H9 (cell line): ENCODE data around the gene GRID2. TPM values are rescaled to one million over a fixed set of nuclear protein-coding genes. Genes with fewer than 3 reads are reported as not detected.

ENCODE experiments used
- DNase-seq: peaks from one replicate; pipeline ENCODE4 v3.0.0-alpha.2; 2017
- H2AFZ ChIP-seq: one replicate; pipeline ENCODE4 v1.6.1; 2013; ENCODE audit warnings: mild to moderate bottlenecking, low read length, control low read depth, moderate library complexity
- H2AK5ac ChIP-seq: 2 replicates; pipeline ENCODE4 v1.6.1; 2013; ENCODE audit warnings: low read length, control low read depth, mixed read lengths; ENCODE audit not compliant: insufficient read length
- H2BK120ac ChIP-seq: one replicate; pipeline ENCODE4 v1.6.1; 2013; ENCODE audit warnings: low read depth, mild to moderate bottlenecking, low read length, control low read depth, inconsistent platforms; ENCODE audit not compliant: poor library complexity, severe bottlenecking
- H2BK12ac ChIP-seq: 2 replicates; pipeline ENCODE4 v1.6.1; 2013; ENCODE audit warnings: low read length, control low read depth, mixed read lengths, low read depth; ENCODE audit not compliant: insufficient read length
- H2BK15ac ChIP-seq: 2 replicates; pipeline ENCODE4 v1.6.1; 2013; ENCODE audit warnings: low read depth, low read length, control low read depth
- H2BK20ac ChIP-seq: one replicate; pipeline ENCODE4 v1.6.1; 2013; ENCODE audit warnings: low read depth, mild to moderate bottlenecking, low read length, control low read depth, inconsistent platforms; ENCODE audit not compliant: poor library complexity, severe bottlenecking
- H2BK5ac ChIP-seq: 2 replicates; pipeline ENCODE4 v1.6.1; 2013; ENCODE audit warnings: low read length, control low read depth, mixed read lengths; ENCODE audit not compliant: insufficient read length
- H3K14ac ChIP-seq: 2 replicates; pipeline ENCODE4 v1.6.1; 2013; ENCODE audit warnings: low read length, control low read depth; ENCODE audit not compliant: insufficient read depth
- H3K18ac ChIP-seq: 2 replicates; pipeline ENCODE4 v1.6.1; 2013; ENCODE audit warnings: low read depth, mild to moderate bottlenecking, mixed read lengths, low read length, control low read depth; ENCODE audit not compliant: insufficient read length
- H3K23ac ChIP-seq: 2 replicates; pipeline ENCODE4 v1.6.1; 2013; ENCODE audit warnings: low read length, control low read depth, mixed read lengths, low read depth; ENCODE audit not compliant: insufficient read length
- H3K23me2 ChIP-seq: 2 replicates; pipeline ENCODE4 v1.6.1; 2013; ENCODE audit warnings: low read depth, mild to moderate bottlenecking, mixed read lengths, low read length, control low read depth; ENCODE audit not compliant: insufficient read length, poor library complexity, severe bottlenecking
- H3K27ac ChIP-seq: 2 replicates; pipeline ENCODE4 v1.5.1; 2013; ENCODE audit warnings: low read length, control low read depth, mixed read lengths, low read depth; ENCODE audit not compliant: insufficient read length
- H3K27me3 ChIP-seq: 2 replicates; pipeline ENCODE4 v1.6.1; 2013; ENCODE audit warnings: low read length, control low read depth, inconsistent platforms; ENCODE audit not compliant: insufficient read depth
- H3K4ac ChIP-seq: 2 replicates; pipeline ENCODE4 v1.6.1; 2013; ENCODE audit warnings: low read depth, mild to moderate bottlenecking, control low read depth, inconsistent platforms, low read length, moderate library complexity
- H3K4me1 ChIP-seq: 2 replicates; pipeline ENCODE4 v1.6.1; 2013; ENCODE audit warnings: low read length, control low read depth, inconsistent platforms; ENCODE audit not compliant: insufficient read depth
- H3K4me2 ChIP-seq: 2 replicates; pipeline ENCODE4 v1.6.1; 2013; ENCODE audit warnings: low read length, control low read depth, mixed read lengths; ENCODE audit not compliant: insufficient read length, insufficient read depth
- H3K56ac ChIP-seq: 2 replicates; pipeline ENCODE4 v1.6.1; 2013; ENCODE audit warnings: low read depth, mild to moderate bottlenecking, mixed read lengths, low read length, control low read depth; ENCODE audit not compliant: insufficient read length
- H3K79me1 ChIP-seq: 2 replicates; pipeline ENCODE4 v1.6.1; 2013; ENCODE audit warnings: low read depth, mild to moderate bottlenecking, moderate library complexity, low read length, control low read depth, inconsistent platforms; ENCODE audit not compliant: insufficient read depth, poor library complexity, severe bottlenecking
- H3K79me2 ChIP-seq: 2 replicates; pipeline ENCODE4 v1.6.1; 2013; ENCODE audit warnings: low read length, control low read depth, inconsistent platforms; ENCODE audit not compliant: insufficient read depth
- H3K9ac ChIP-seq: 2 replicates; pipeline ENCODE4 v1.6.1; 2013; ENCODE audit warnings: low read length, control low read depth, mixed read lengths; ENCODE audit not compliant: insufficient read length; ENCODE audit errors: extremely low read depth
- H3K9me3 ChIP-seq: one replicate; pipeline ENCODE4 v1.6.1; 2013; ENCODE audit warnings: low read depth, low read length, inconsistent platforms; ENCODE audit not compliant: control insufficient read depth
- H3T11ph ChIP-seq: one replicate; pipeline ENCODE4 v1.6.1; 2013; ENCODE audit warnings: mild to moderate bottlenecking, low read length, control low read depth, inconsistent platforms
- H4K20me1 ChIP-seq: one replicate; pipeline ENCODE4 v1.6.1; 2013; ENCODE audit not compliant: control insufficient read depth, insufficient read length, insufficient read depth
- H4K5ac ChIP-seq: 2 replicates; pipeline ENCODE4 v1.6.1; 2013; ENCODE audit warnings: low read depth, mild to moderate bottlenecking, mixed read lengths, low read length, control low read depth; ENCODE audit not compliant: insufficient read length
- H4K8ac ChIP-seq: replicated peaks from 2 replicates; pipeline ENCODE4 v1.6.1; 2013; ENCODE audit warnings: low read length, control low read depth, mixed read lengths, low read depth; ENCODE audit not compliant: insufficient read length
- H4K91ac ChIP-seq: 2 replicates; pipeline ENCODE4 v1.6.1; 2013; ENCODE audit warnings: low read depth, mild to moderate bottlenecking, moderate library complexity, mixed read lengths, low read length, control low read depth; ENCODE audit not compliant: insufficient read length
- H3K27ac Mint-ChIP-seq, 3 experiments: 2 replicates in 2 of 3; 3 replicates in 1 of 3; pipeline ENCODE4 v1.8.0; 2020 to 2021; ENCODE audit warnings: mixed read lengths in 3 of 3, mild to moderate bottlenecking in 1 of 3, moderate library complexity in 1 of 3
- H3K27me3 Mint-ChIP-seq: 2 replicates; pipeline ENCODE4 v1.8.0; 2021; ENCODE audit warnings: low read depth, mild to moderate bottlenecking, moderate library complexity, mixed read lengths
- H3K36me3 Mint-ChIP-seq, 3 experiments: 2 replicates in 2 of 3; 3 replicates in 1 of 3; pipeline ENCODE4 v1.8.0; 2020 to 2021; ENCODE audit warnings: low read depth in 3 of 3, mixed read lengths in 3 of 3; ENCODE audit not compliant: insufficient read depth in 1 of 3
- H3K4me1 Mint-ChIP-seq, 2 experiments: 2 replicates each; pipeline ENCODE4 v1.8.0; 2020; ENCODE audit warnings: mixed read lengths in 2 of 2
- H3K4me3 Mint-ChIP-seq, 2 experiments: 2 replicates in 1 of 2; 3 replicates in 1 of 2; pipeline ENCODE4 v1.8.0; 2020 to 2021; ENCODE audit warnings: mild to moderate bottlenecking in 2 of 2, mixed read lengths in 2 of 2, moderate library complexity in 1 of 2
- H3K9me3 Mint-ChIP-seq, 2 experiments: 2 replicates in 1 of 2; 3 replicates in 1 of 2; pipeline ENCODE4 v1.8.0; 2020; ENCODE audit warnings: mild to moderate bottlenecking in 2 of 2, mixed read lengths in 2 of 2, moderate library complexity in 1 of 2
- CTCF ChIP-seq: fragments of 200-600 bp; sonication (generic); conservative IDR thresholded peaks from 3 replicates; pipeline ENCODE4 v1.8.0; 2021; ENCODE audit warnings: antibody characterized with exemption, mild to moderate bottlenecking
- WGBS: extraction: QIAGEN DNeasy Blood & Tissue Kit; methylation state at CpG from one replicate; pipeline ENCODE4 v1.1.7; 2013; ENCODE audit warnings: missing lambda C conversion rate, low lambda C conversion rate, mixed read lengths; ENCODE audit not compliant: insufficient read length; ENCODE audit errors: extremely low coverage; 5-methylcytosine and 5-hydroxymethylcytosine counted together
- total RNA-seq: library from RNA; stranded (reverse); gene quantifications from 2 replicates; pipeline ENCODE4 v1.2.1, GENCODE V29; 2021

Gene GRID2
- total RNA-seq, 1 experiment from 2014 or later: 21.8 TPM

- Histone ChIP-seq H3K9me3 (no peaks in the 10 kb centered on the region), H3K27ac (no peak overlapping the region), H3K23me2 (no peaks in the 10 kb centered on the region), H3K14ac (0 out of 2 replicates have a peak overlapping the region, but pooled peaks have one; percentile 25), H2BK15ac (no peak overlapping the region), H4K5ac (no peak overlapping the region), H3T11ph (no peak overlapping the region), H3K4me1 (no peaks in the 10 kb centered on the region; the same call in 1 of the 2 replicates), H3K9ac (no peak overlapping the region), H3K18ac (no peak overlapping the region), H4K20me1 (no peaks in the 10 kb centered on the region), H2BK20ac (no peak overlapping the region), H2BK5ac (no peak overlapping the region), H2AK5ac (no peak overlapping the region), H2BK120ac (no peak overlapping the region), H3K79me2 (no peaks in the 10 kb centered on the region), H3K27me3 (no peaks in the 10 kb centered on the region), H3K79me1 (no peaks in the 10 kb centered on the region), H3K4ac (no peak overlapping the region), H4K8ac (no peak overlapping the region), H3K23ac (no peak overlapping the region), H3K56ac (no peak overlapping the region), H4K91ac (no peak overlapping the region), H2AFZ (no peak overlapping the region), H3K4me2 (no peak overlapping the region), H2BK12ac (no peak overlapping the region)
- peak; percentile 41 for DNase-seq
- Mint-ChIP-seq H3K27ac (peak overlapping the region in 2 of 3 experiments; percentile 28 to 33; a peak in 2 of 7 replicates), H3K27me3 (no peaks in the 10 kb centered on the region), H3K9me3 (no peaks in the 10 kb centered on the region), H3K4me3 (no peak overlapping the region), H3K36me3 (no peaks in the 10 kb centered on the region), H3K4me1 (peaks cover 0 to 4% of the 10 kb centered on the region in 2 experiments; a peak in 1 of 4 replicates)
- no CpG with 5 or more reads among the region's 3 CpGs for WGBS
- no peak for TF ChIP-seq CTCF
Observed at GRCh38 chr4:93267747-93268146, 964.0 kb downstream of the GRID2 start.
